HepG2 (cell line): Measurements from ENCODE around the gene ADSS2. TPM values are rescaled to one million over a fixed set of nuclear protein-coding genes. Genes with fewer than 3 reads are reported as not detected.

ENCODE experiments used
- ATAC-seq: fragments of 200-7000 bp; cut with Tn5 transposase; 3 replicates; pipeline ENCODE4 v1.9.1; 2020; ENCODE audit warnings: mild to moderate bottlenecking, moderate library complexity
- BruUV-seq: library from RNA; stranded (reverse); fragments of 400-500 nt; replicated peaks from 2 replicates; lab custom pipeline; 2021; lab: Mats Ljungman, UMichigan
- CTCF ChIA-PET: fragments of 300-600 bp; formaldehyde crosslinking; extraction: SDS; loops from one replicate; lab custom pipeline; 2021; ENCODE audit warnings: low total read pairs, inconsistent platforms, low intra/inter-chr PET ratio; lab: Yijun Ruan, JAX
- POLR2A ChIA-PET: fragments of 350-600 bp; sonication (Branson Sonifier 250); formaldehyde crosslinking; loops from one replicate; lab custom pipeline; 2020; ENCODE audit warnings: antibody characterized with exemption, inconsistent platforms; lab: Yijun Ruan, JAX
- DNase-seq: peaks from one replicate; pipeline ENCODE4 v3.0.0-alpha.2; 2015; ENCODE audit warnings: low spot score
- FAIRE-seq: peaks from 3 replicates; lab custom pipeline; 2011; peaks lifted over from hg19 to GRCh38; lab: Jason Lieb, UNC
- H2AFZ ChIP-seq: one replicate; pipeline ENCODE4 v1.6.1; 2011; ENCODE audit warnings: low read length, inconsistent platforms
- H3K27ac ChIP-seq: fragments of 300-600 bp; 3 replicates; pipeline ENCODE4 v1.8.0; 2011; ENCODE audit warnings: mixed run types, mild to moderate bottlenecking, mixed read lengths, low read length, inconsistent platforms; ENCODE audit not compliant: insufficient read depth; ENCODE audit errors: extremely low read length
- H3K27me3 ChIP-seq, 2 experiments: fragments of 200-600 bp in 1 of 2; 2 replicates in 1 of 2; 3 replicates in 1 of 2; pipeline versions ENCODE4 v1.6.0 to v1.8.0; 2011; ENCODE audit warnings: low read length in 2 of 2, mild to moderate bottlenecking in 2 of 2, moderate library complexity in 2 of 2, inconsistent platforms in 1 of 2; ENCODE audit not compliant: insufficient read depth in 2 of 2, control insufficient read depth in 1 of 2
- H3K36me3 ChIP-seq, 2 experiments: fragments of 200-600 bp in 1 of 2; replicated peaks in 1 of 2; 2 replicates in 1 of 2; 3 replicates in 1 of 2; pipeline versions ENCODE4 v1.5.1 to v1.8.0; 2011; ENCODE audit warnings: low read length in 2 of 2, inconsistent platforms in 1 of 2; ENCODE audit not compliant: insufficient read depth in 2 of 2, control insufficient read depth in 1 of 2
- H3K4me1 ChIP-seq: 2 replicates; pipeline ENCODE4 v1.5.1; 2012; ENCODE audit warnings: low read length, inconsistent platforms; ENCODE audit not compliant: insufficient read depth
- H3K4me2 ChIP-seq: 2 replicates; pipeline ENCODE4 v1.6.0; 2011; ENCODE audit warnings: low read depth, low read length, inconsistent platforms
- H3K4me3 ChIP-seq, 3 experiments: fragments of 200-600 bp in 1 of 3; sonication (generic), shearing (Covaris generic) in 1 of 3; replicated peaks in 1 of 3; 2 replicates each; pipeline ENCODE4 v1.5.1; 2011 to 2016; ENCODE audit warnings: low read length in 3 of 3, inconsistent platforms in 2 of 3, low read depth in 2 of 3, mild to moderate bottlenecking in 2 of 3, control low read depth in 1 of 3, mixed read lengths in 1 of 3; ENCODE audit not compliant: insufficient read depth in 1 of 3
- H3K79me2 ChIP-seq: one replicate; pipeline ENCODE4 v1.6.1; 2011; ENCODE audit warnings: low read length, inconsistent platforms; ENCODE audit not compliant: insufficient read depth
- H3K9ac ChIP-seq: 2 replicates; pipeline ENCODE4 v1.6.0; 2011; ENCODE audit warnings: mild to moderate bottlenecking, low read depth, low read length, inconsistent platforms; ENCODE audit not compliant: insufficient read depth
- H3K9me3 ChIP-seq: 2 replicates; pipeline ENCODE4 v1.5.1; 2012; ENCODE audit warnings: mild to moderate bottlenecking, low read length
- H4K20me1 ChIP-seq: 2 replicates; pipeline ENCODE4 v1.6.0; 2011; ENCODE audit warnings: inconsistent platforms, mild to moderate bottlenecking, low read length, moderate library complexity; ENCODE audit not compliant: insufficient read depth
- IKZF1 ChIP-seq: fragments of 450-650 bp; IDR thresholded peaks from 2 replicates; pipeline ENCODE4 v1.7.1; 2016
- MATR3 ChIP-seq: sonication (generic); formaldehyde crosslinking; IDR thresholded peaks from 2 replicates; pipeline ENCODE4 v1.4.0; 2020; ENCODE audit warnings: missing genetic modification reagents
- MTF1 ChIP-seq: sonication (generic); formaldehyde crosslinking; IDR thresholded peaks from 2 replicates; pipeline ENCODE4 v1.5.0; 2020; ENCODE audit warnings: missing genetic modification reagents
- RARG ChIP-seq: sonication (generic); formaldehyde crosslinking; IDR thresholded peaks from 2 replicates; pipeline ENCODE4 v1.4.0; 2020; ENCODE audit warnings: low read depth, mild to moderate bottlenecking, missing genetic modification reagents
- ZKSCAN1 ChIP-seq: fragments of 150-350 bp; IDR thresholded peaks from 2 replicates; pipeline ENCODE4 v1.6.1; 2014; ENCODE audit warnings: low read length
- WGBS: methylation state at CpG from one replicate; pipeline ENCODE4 v1.1.6; 2017; ENCODE audit warnings: low lambda C conversion rate; 5-methylcytosine and 5-hydroxymethylcytosine counted together
- in situ Hi-C: cut with HindIII; loops from 2 replicates; pipeline ENCODE4 v1.10.0; 2017; ENCODE audit warnings: low pct_unique_long_range_greater_than_20kb; ENCODE audit not compliant: extremely low pct_ligation_motif_present
- intact Hi-C: fragments of 100-400 bp; cut with micrococcal nuclease; formaldehyde crosslinking; loops from one replicate; pipeline ENCODE4 v1.10.0; 2022; ENCODE audit not compliant: unreplicated experiment
- polyA plus RNA-seq, 8 experiments: library from polyadenylated mRNA; depleted of rRNA in 3 of 8; stranded (reverse) in 7 of 8; unstranded in 1 of 8; fragments of >200 nt; fragmentation: Illumina TruSeq in 4 of 8; extraction: Trizol in 4 of 8; gene quantifications; 2 replicates each; pipeline versions ENCODE4 v1.2.1 to v1.2.3, GENCODE V29; 2011 to 2016; ENCODE audit warnings: low read depth in 4 of 8, missing spikeins in 1 of 8, mixed read lengths in 1 of 8; ENCODE audit not compliant: insufficient read depth in 1 of 8
- total RNA-seq, 5 experiments: library from RNA; depleted of rRNA; stranded (reverse); fragments of >200 nt; fragmentation: Illumina TruSeq; extraction: Trizol; gene quantifications; 2 replicates each; pipeline ENCODE4 v1.2.3, GENCODE V29; 2016; ENCODE audit warnings: low read depth in 1 of 5
- TF ChIP-seq, protein P1 (sequence below): sonication (generic); formaldehyde crosslinking; IDR thresholded peaks from 2 replicates; pipeline ENCODE4 v1.9.0; 2022; ENCODE audit warnings: low read depth, missing genetic modification reagents

Gene ADSS2
- total and polyA plus RNA-seq, 2 of the 13 experiments (the other 11 are each of a cell fraction or from before 2014, with no cell fraction given) = 15.1 to 43.4 TPM

DNA sequence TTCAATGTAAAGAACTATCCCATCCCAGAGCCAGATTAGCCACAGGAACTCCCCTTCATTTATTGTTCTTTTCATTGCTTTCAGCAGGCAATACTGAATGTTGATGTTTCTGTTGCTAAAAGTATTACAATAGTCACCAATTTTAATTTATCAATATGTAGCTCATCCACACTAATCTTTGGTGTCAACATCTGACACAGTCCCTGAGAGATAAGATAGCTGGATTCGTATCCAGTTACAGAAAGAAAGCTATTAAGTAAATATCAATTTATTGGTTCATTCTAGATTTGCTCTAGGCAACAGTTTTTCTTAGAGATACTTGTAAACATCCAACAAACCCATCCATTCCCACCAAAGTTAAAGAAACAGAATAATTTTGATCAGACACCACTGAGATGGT lies 4.7 kb downstream of the ADSS2 start:
- Histone ChIP-seq H4K20me1 (no peaks in the 10 kb centered on the region), H3K4me2 (no peak overlapping the region), H3K27me3 (no peaks in the 10 kb centered on the region; a peak in 2 of 5 replicates), H3K9ac (no peak overlapping the region), H3K79me2 (peaks cover 84% of the 10 kb centered on the region), H3K9me3 (no peaks in the 10 kb centered on the region), H3K4me3 (no peak overlapping the region), H3K27ac (no peak overlapping the region), H3K4me1 (peaks cover 65% of the 10 kb centered on the region), H3K36me3 (peaks cover 0 to 1% of the 10 kb centered on the region in 2 experiments; a peak in 3 of 5 replicates), H2AFZ (no peak overlapping the region)
- WGBS = 68% methylated on average over 1 of the region's 1 CpG
- FAIRE-seq = no peak
- TF ChIP-seq RARG (CRISPR knock-in tag) (no peak), MATR3 (no peak), IKZF1 (no peak), ZKSCAN1 (no peak), MTF1 (CRISPR knock-in tag) (no peak)
- TF ChIP-seq, protein P1, sequence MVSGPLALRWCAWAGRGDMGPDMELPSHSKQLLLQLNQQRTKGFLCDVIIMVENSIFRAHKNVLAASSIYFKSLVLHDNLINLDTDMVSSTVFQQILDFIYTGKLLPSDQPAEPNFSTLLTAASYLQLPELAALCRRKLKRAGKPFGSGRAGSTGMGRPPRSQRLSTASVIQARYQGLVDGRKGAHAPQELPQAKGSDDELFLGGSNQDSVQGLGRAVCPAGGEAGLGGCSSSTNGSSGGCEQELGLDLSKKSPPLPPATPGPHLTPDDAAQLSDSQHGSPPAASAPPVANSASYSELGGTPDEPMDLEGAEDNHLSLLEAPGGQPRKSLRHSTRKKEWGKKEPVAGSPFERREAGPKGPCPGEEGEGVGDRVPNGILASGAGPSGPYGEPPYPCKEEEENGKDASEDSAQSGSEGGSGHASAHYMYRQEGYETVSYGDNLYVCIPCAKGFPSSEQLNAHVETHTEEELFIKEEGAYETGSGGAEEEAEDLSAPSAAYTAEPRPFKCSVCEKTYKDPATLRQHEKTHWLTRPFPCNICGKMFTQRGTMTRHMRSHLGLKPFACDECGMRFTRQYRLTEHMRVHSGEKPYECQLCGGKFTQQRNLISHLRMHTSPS (CRISPR knock-in tag) = no peak
- no TSS peak for BruUV-seq
- POLR2A ChIA-PET = no interaction called here
- no peak for ATAC-seq
- CTCF ChIA-PET = no interaction called here
- DNase-seq = no peak
- intact Hi-C loops (loop anchor here (5.0 kb wide), 1 partner anchor 1190 kb away; the partner anchor contains the start of genes CEP170 and SDCCAG8), in situ Hi-C loops (no loop called here)
